Keratinocyte (primary cell): ENCODE measurements around the gene ZSWIM6. TPM values are rescaled to one million over a fixed set of nuclear protein-coding genes. Genes with fewer than 3 reads are reported as not detected.

ENCODE experiments used
- DNase-seq: peaks from one replicate; pipeline ENCODE4 v3.0.0-alpha.2; 2011; ENCODE audit warnings: low read depth, missing footprints, low spot score
- FAIRE-seq: peaks from 2 replicates; lab custom pipeline; 2011; peaks lifted over from hg19 to GRCh38; lab: Jason Lieb, UNC
- H2AFZ ChIP-seq: 2 replicates; pipeline ENCODE4 v1.6.0; 2012; ENCODE audit warnings: low read length, control low read depth, inconsistent platforms; ENCODE audit not compliant: control insufficient read depth
- H3K27ac ChIP-seq: 2 replicates; pipeline ENCODE4 v1.5.1; 2011; ENCODE audit warnings: low read length; ENCODE audit not compliant: control insufficient read depth, insufficient read depth
- H3K27me3 ChIP-seq: 3 replicates; pipeline ENCODE4 v1.6.0; 2011; ENCODE audit warnings: low read length; ENCODE audit not compliant: control insufficient read depth, insufficient read depth; ENCODE audit errors: extremely low read depth
- H3K36me3 ChIP-seq, 2 experiments: 2 replicates in 1 of 2; 3 replicates in 1 of 2; pipeline ENCODE4 v1.5.1; 2011; ENCODE audit warnings: low read length in 2 of 2, mild to moderate bottlenecking in 1 of 2; ENCODE audit not compliant: control insufficient read depth in 2 of 2, insufficient read depth in 2 of 2; ENCODE audit errors: extremely low read depth in 1 of 2
- H3K4me1 ChIP-seq: 3 replicates; pipeline ENCODE4 v1.5.1; 2011; ENCODE audit warnings: low read length; ENCODE audit not compliant: control insufficient read depth, insufficient read depth; ENCODE audit errors: extremely low read depth
- H3K4me2 ChIP-seq: 3 replicates; pipeline ENCODE4 v1.6.0; 2011; ENCODE audit warnings: low read depth, low read length; ENCODE audit not compliant: control insufficient read depth, insufficient read depth; ENCODE audit errors: extremely low read depth
- H3K4me3 ChIP-seq, 3 experiments: fragments of 200-600 bp in 1 of 3; sonication (generic) in 1 of 3; 2 replicates in 2 of 3; 3 replicates in 1 of 3; pipeline ENCODE4 v1.5.1; 2011 to 2016; ENCODE audit warnings: low read length in 3 of 3, mild to moderate bottlenecking in 3 of 3, control low read depth in 2 of 3, inconsistent platforms in 1 of 3, low read depth in 1 of 3, mixed read lengths in 1 of 3, mixed run types in 1 of 3, moderate library complexity in 1 of 3; ENCODE audit not compliant: control insufficient read depth in 2 of 3, insufficient read depth in 2 of 3; ENCODE audit errors: extremely low read depth in 1 of 3
- H3K79me2 ChIP-seq: 2 replicates; pipeline ENCODE4 v1.6.0; 2012; ENCODE audit warnings: low read length; ENCODE audit not compliant: control insufficient read depth, insufficient read depth
- H3K9ac ChIP-seq: 3 replicates; pipeline ENCODE4 v1.6.0; 2011; ENCODE audit warnings: low read length; ENCODE audit not compliant: control insufficient read depth, insufficient read depth; ENCODE audit errors: extremely low read depth
- H3K9me1 ChIP-seq: 3 replicates; pipeline ENCODE4 v1.6.0; 2011; ENCODE audit warnings: low read length; ENCODE audit not compliant: control insufficient read depth, insufficient read depth; ENCODE audit errors: extremely low read depth
- H3K9me3 ChIP-seq: 2 replicates; pipeline ENCODE4 v1.5.1; 2012; ENCODE audit warnings: low read depth, low read length; ENCODE audit not compliant: control insufficient read depth
- H4K20me1 ChIP-seq: 3 replicates; pipeline ENCODE4 v1.6.0; 2011; ENCODE audit warnings: low read length; ENCODE audit not compliant: control insufficient read depth, insufficient read depth; ENCODE audit errors: extremely low read depth
- CTCF ChIP-seq, 3 experiments: IDR thresholded peaks in 1 of 3; conservative IDR thresholded peaks in 1 of 3; optimal IDR thresholded peaks in 1 of 3; 2 replicates in 2 of 3; 3 replicates in 1 of 3; pipeline versions ENCODE3 to v1.5.1; 2011; ENCODE audit warnings: low read length in 3 of 3, mild to moderate bottlenecking in 3 of 3, moderate library complexity in 2 of 3, control low read depth in 1 of 3, inconsistent platforms in 1 of 3; ENCODE audit not compliant: insufficient read depth in 2 of 3; ENCODE audit errors: extremely low read depth in 1 of 3
- EZH2 ChIP-seq: IDR thresholded peaks from one replicate; pipeline ENCODE4 v1.6.1; 2012; ENCODE audit warnings: inconsistent platforms, mild to moderate bottlenecking, low read length, moderate library complexity
- dilution Hi-C: fragments of 300-500 bp; cut with MboI; formaldehyde crosslinking; loops from one replicate; pipeline ENCODE4 v1.7.0; 2020; ENCODE audit warnings: low sequenced_read_pairs; ENCODE audit not compliant: extremely low pct_ligation_motif_present
- polyA plus RNA-seq, 5 experiments: library from polyadenylated mRNA; depleted of rRNA in 3 of 5; stranded (reverse) in 3 of 5; stranded (forward) in 1 of 5; unstranded in 1 of 5; fragments of >200 nt; gene quantifications; 1 replicate in 1 of 5; 2 replicates in 3 of 5; 3 replicates in 1 of 5; pipeline versions ENCODE4 v1.2.1 to v1.2.3, GENCODE V29; 2011 to 2012; ENCODE audit warnings: missing spikeins in 2 of 5, low read depth in 1 of 5, low replicate concordance in 1 of 5

Gene ZSWIM6
- polyA plus RNA-seq, 1 donor (not counting 4 experiments of a cell fraction or from before 2014, with no cell fraction given): 9.9 TPM

- H3K9me3 ChIP-seq: peaks cover 2% of the 10 kb centered on the region
- H3K27me3 ChIP-seq: no peaks in the 10 kb centered on the region
- DNase-seq (no peak), FAIRE-seq (no peak)
- TF ChIP-seq CTCF (optimal IDR thresholded peaks at IDR 0.05 in 1 of 3, IDR thresholded peaks at IDR 0.05 in 1 of 3, conservative IDR thresholded peaks at IDR 0.05 in 1 of 3; ENCODE audit: extremely low read depth in 1 of 3, insufficient read depth in 2 of 3, low read length in 3 of 3): no peak
- no peak for TF ChIP-seq EZH2
- H3K79me2 ChIP-seq: peaks cover 75% of the 10 kb centered on the region
- no peak overlapping the region for H3K4me2 ChIP-seq
- H3K4me1 ChIP-seq: no peaks in the 10 kb centered on the region
- H2AFZ ChIP-seq: no peak overlapping the region
- no peak overlapping the region for H3K27ac ChIP-seq
- peaks cover 0 to 2% of the 10 kb centered on the region in 2 experiments for H3K36me3 ChIP-seq
- H3K9ac ChIP-seq: no peak overlapping the region
- dilution Hi-C loops: no loop called here
- peaks cover 8% of the 10 kb centered on the region for H4K20me1 ChIP-seq
- H3K4me3 ChIP-seq: no peak overlapping the region
- H3K9me1 ChIP-seq: no peaks in the 10 kb centered on the region
These were observed 20.1 kb downstream of the ZSWIM6 start for GRCh38 chr5:61352180-61352579.

GRCh38 chr5:61352612-61353156 is 20.6 kb downstream of the ZSWIM6 start:
- no peaks in the 10 kb centered on the region for H3K4me1 ChIP-seq
- TF ChIP-seq CTCF (optimal IDR thresholded peaks at IDR 0.05 in 1 of 3, IDR thresholded peaks at IDR 0.05 in 1 of 3, conservative IDR thresholded peaks at IDR 0.05 in 1 of 3; ENCODE audit: extremely low read depth in 1 of 3, insufficient read depth in 2 of 3, low read length in 3 of 3): no peak
- TF ChIP-seq EZH2: no peak
- no peak overlapping the region for H3K4me2 ChIP-seq
- no peak overlapping the region for H3K27ac ChIP-seq
- no peaks in the 10 kb centered on the region for H3K36me3 ChIP-seq
- DNase-seq (no peak), FAIRE-seq (peak; percentile 44)
- peaks cover 73% of the 10 kb centered on the region for H3K79me2 ChIP-seq
- H3K4me3 ChIP-seq: no peak overlapping the region
- dilution Hi-C loops: no loop called here
- H2AFZ ChIP-seq: no peak overlapping the region
- no peaks in the 10 kb centered on the region for H3K9me1 ChIP-seq
- peaks cover 4% of the 10 kb centered on the region for H3K9me3 ChIP-seq
- no peaks in the 10 kb centered on the region for H3K27me3 ChIP-seq
- H4K20me1 ChIP-seq: peaks cover 8% of the 10 kb centered on the region
- no peak overlapping the region for H3K9ac ChIP-seq
